Measurements from ENCODE around the gene ITGB1. TPM values are rescaled to one million over a fixed set of nuclear protein-coding genes. Genes with fewer than 3 reads are reported as not detected.

Gene ITGB1
- 116 TPM for total RNA-seq

GRCh38 chr10:32958085-32959005, at the start of gene ITGB1:
Gene ITGB1 (minus strand): TSS chr10:32958230. CDS start chr10:32935558, 22,672 bp downstream.

